H9 (cell line): ENCODE data around the gene ODAD4. TPM values are rescaled to one million over a fixed set of nuclear protein-coding genes. Genes with fewer than 3 reads are reported as not detected.

Experiments used
- DNase-seq: peaks from one replicate; pipeline ENCODE4 v3.0.0-alpha.2; 2017
- H2AFZ ChIP-seq: one replicate; pipeline ENCODE4 v1.6.1; 2013; ENCODE audit warnings: mild to moderate bottlenecking, low read length, control low read depth, moderate library complexity
- H2AK5ac ChIP-seq: 2 replicates; pipeline ENCODE4 v1.6.1; 2013; ENCODE audit warnings: low read length, control low read depth, mixed read lengths; ENCODE audit not compliant: insufficient read length
- H2BK120ac ChIP-seq: one replicate; pipeline ENCODE4 v1.6.1; 2013; ENCODE audit warnings: low read depth, mild to moderate bottlenecking, low read length, control low read depth, inconsistent platforms; ENCODE audit not compliant: poor library complexity, severe bottlenecking
- H2BK12ac ChIP-seq: 2 replicates; pipeline ENCODE4 v1.6.1; 2013; ENCODE audit warnings: low read length, control low read depth, mixed read lengths, low read depth; ENCODE audit not compliant: insufficient read length
- H2BK15ac ChIP-seq: 2 replicates; pipeline ENCODE4 v1.6.1; 2013; ENCODE audit warnings: low read depth, low read length, control low read depth
- H2BK20ac ChIP-seq: one replicate; pipeline ENCODE4 v1.6.1; 2013; ENCODE audit warnings: low read depth, mild to moderate bottlenecking, low read length, control low read depth, inconsistent platforms; ENCODE audit not compliant: poor library complexity, severe bottlenecking
- H2BK5ac ChIP-seq: 2 replicates; pipeline ENCODE4 v1.6.1; 2013; ENCODE audit warnings: low read length, control low read depth, mixed read lengths; ENCODE audit not compliant: insufficient read length
- H3K14ac ChIP-seq: 2 replicates; pipeline ENCODE4 v1.6.1; 2013; ENCODE audit warnings: low read length, control low read depth; ENCODE audit not compliant: insufficient read depth
- H3K18ac ChIP-seq: 2 replicates; pipeline ENCODE4 v1.6.1; 2013; ENCODE audit warnings: low read depth, mild to moderate bottlenecking, mixed read lengths, low read length, control low read depth; ENCODE audit not compliant: insufficient read length
- H3K23ac ChIP-seq: 2 replicates; pipeline ENCODE4 v1.6.1; 2013; ENCODE audit warnings: low read length, control low read depth, mixed read lengths, low read depth; ENCODE audit not compliant: insufficient read length
- H3K23me2 ChIP-seq: 2 replicates; pipeline ENCODE4 v1.6.1; 2013; ENCODE audit warnings: low read depth, mild to moderate bottlenecking, mixed read lengths, low read length, control low read depth; ENCODE audit not compliant: insufficient read length, poor library complexity, severe bottlenecking
- H3K27ac ChIP-seq: 2 replicates; pipeline ENCODE4 v1.5.1; 2013; ENCODE audit warnings: low read length, control low read depth, mixed read lengths, low read depth; ENCODE audit not compliant: insufficient read length
- H3K27me3 ChIP-seq: 2 replicates; pipeline ENCODE4 v1.6.1; 2013; ENCODE audit warnings: low read length, control low read depth, inconsistent platforms; ENCODE audit not compliant: insufficient read depth
- H3K4ac ChIP-seq: 2 replicates; pipeline ENCODE4 v1.6.1; 2013; ENCODE audit warnings: low read depth, mild to moderate bottlenecking, control low read depth, inconsistent platforms, low read length, moderate library complexity
- H3K4me1 ChIP-seq: 2 replicates; pipeline ENCODE4 v1.6.1; 2013; ENCODE audit warnings: low read length, control low read depth, inconsistent platforms; ENCODE audit not compliant: insufficient read depth
- H3K4me2 ChIP-seq: 2 replicates; pipeline ENCODE4 v1.6.1; 2013; ENCODE audit warnings: low read length, control low read depth, mixed read lengths; ENCODE audit not compliant: insufficient read length, insufficient read depth
- H3K56ac ChIP-seq: 2 replicates; pipeline ENCODE4 v1.6.1; 2013; ENCODE audit warnings: low read depth, mild to moderate bottlenecking, mixed read lengths, low read length, control low read depth; ENCODE audit not compliant: insufficient read length
- H3K79me1 ChIP-seq: 2 replicates; pipeline ENCODE4 v1.6.1; 2013; ENCODE audit warnings: low read depth, mild to moderate bottlenecking, moderate library complexity, low read length, control low read depth, inconsistent platforms; ENCODE audit not compliant: insufficient read depth, poor library complexity, severe bottlenecking
- H3K79me2 ChIP-seq: 2 replicates; pipeline ENCODE4 v1.6.1; 2013; ENCODE audit warnings: low read length, control low read depth, inconsistent platforms; ENCODE audit not compliant: insufficient read depth
- H3K9ac ChIP-seq: 2 replicates; pipeline ENCODE4 v1.6.1; 2013; ENCODE audit warnings: low read length, control low read depth, mixed read lengths; ENCODE audit not compliant: insufficient read length; ENCODE audit errors: extremely low read depth
- H3K9me3 ChIP-seq: one replicate; pipeline ENCODE4 v1.6.1; 2013; ENCODE audit warnings: low read depth, low read length, inconsistent platforms; ENCODE audit not compliant: control insufficient read depth
- H3T11ph ChIP-seq: one replicate; pipeline ENCODE4 v1.6.1; 2013; ENCODE audit warnings: mild to moderate bottlenecking, low read length, control low read depth, inconsistent platforms
- H4K20me1 ChIP-seq: one replicate; pipeline ENCODE4 v1.6.1; 2013; ENCODE audit not compliant: control insufficient read depth, insufficient read length, insufficient read depth
- H4K5ac ChIP-seq: 2 replicates; pipeline ENCODE4 v1.6.1; 2013; ENCODE audit warnings: low read depth, mild to moderate bottlenecking, mixed read lengths, low read length, control low read depth; ENCODE audit not compliant: insufficient read length
- H4K8ac ChIP-seq: replicated peaks from 2 replicates; pipeline ENCODE4 v1.6.1; 2013; ENCODE audit warnings: low read length, control low read depth, mixed read lengths, low read depth; ENCODE audit not compliant: insufficient read length
- H4K91ac ChIP-seq: 2 replicates; pipeline ENCODE4 v1.6.1; 2013; ENCODE audit warnings: low read depth, mild to moderate bottlenecking, moderate library complexity, mixed read lengths, low read length, control low read depth; ENCODE audit not compliant: insufficient read length
- H3K27ac Mint-ChIP-seq, 3 experiments: 2 replicates in 2 of 3; 3 replicates in 1 of 3; pipeline ENCODE4 v1.8.0; 2020 to 2021; ENCODE audit warnings: mixed read lengths in 3 of 3, mild to moderate bottlenecking in 1 of 3, moderate library complexity in 1 of 3
- H3K27me3 Mint-ChIP-seq: 2 replicates; pipeline ENCODE4 v1.8.0; 2021; ENCODE audit warnings: low read depth, mild to moderate bottlenecking, moderate library complexity, mixed read lengths
- H3K36me3 Mint-ChIP-seq, 3 experiments: 2 replicates in 2 of 3; 3 replicates in 1 of 3; pipeline ENCODE4 v1.8.0; 2020 to 2021; ENCODE audit warnings: low read depth in 3 of 3, mixed read lengths in 3 of 3; ENCODE audit not compliant: insufficient read depth in 1 of 3
- H3K4me1 Mint-ChIP-seq, 2 experiments: 2 replicates each; pipeline ENCODE4 v1.8.0; 2020; ENCODE audit warnings: mixed read lengths in 2 of 2
- H3K4me3 Mint-ChIP-seq, 2 experiments: 2 replicates in 1 of 2; 3 replicates in 1 of 2; pipeline ENCODE4 v1.8.0; 2020 to 2021; ENCODE audit warnings: mild to moderate bottlenecking in 2 of 2, mixed read lengths in 2 of 2, moderate library complexity in 1 of 2
- H3K9me3 Mint-ChIP-seq, 2 experiments: 2 replicates in 1 of 2; 3 replicates in 1 of 2; pipeline ENCODE4 v1.8.0; 2020; ENCODE audit warnings: mild to moderate bottlenecking in 2 of 2, mixed read lengths in 2 of 2, moderate library complexity in 1 of 2
- CTCF ChIP-seq: fragments of 200-600 bp; sonication (generic); conservative IDR thresholded peaks from 3 replicates; pipeline ENCODE4 v1.8.0; 2021; ENCODE audit warnings: antibody characterized with exemption, mild to moderate bottlenecking
- WGBS: extraction: QIAGEN DNeasy Blood & Tissue Kit; methylation state at CpG from one replicate; pipeline ENCODE4 v1.1.7; 2013; ENCODE audit warnings: missing lambda C conversion rate, low lambda C conversion rate, mixed read lengths; ENCODE audit not compliant: insufficient read length; ENCODE audit errors: extremely low coverage; 5-methylcytosine and 5-hydroxymethylcytosine counted together
- total RNA-seq: library from RNA; stranded (reverse); gene quantifications from 2 replicates; pipeline ENCODE4 v1.2.1, GENCODE V29; 2021

Gene ODAD4
- total RNA-seq, 1 experiment from 2014 or later = 2.1 TPM

DNA sequence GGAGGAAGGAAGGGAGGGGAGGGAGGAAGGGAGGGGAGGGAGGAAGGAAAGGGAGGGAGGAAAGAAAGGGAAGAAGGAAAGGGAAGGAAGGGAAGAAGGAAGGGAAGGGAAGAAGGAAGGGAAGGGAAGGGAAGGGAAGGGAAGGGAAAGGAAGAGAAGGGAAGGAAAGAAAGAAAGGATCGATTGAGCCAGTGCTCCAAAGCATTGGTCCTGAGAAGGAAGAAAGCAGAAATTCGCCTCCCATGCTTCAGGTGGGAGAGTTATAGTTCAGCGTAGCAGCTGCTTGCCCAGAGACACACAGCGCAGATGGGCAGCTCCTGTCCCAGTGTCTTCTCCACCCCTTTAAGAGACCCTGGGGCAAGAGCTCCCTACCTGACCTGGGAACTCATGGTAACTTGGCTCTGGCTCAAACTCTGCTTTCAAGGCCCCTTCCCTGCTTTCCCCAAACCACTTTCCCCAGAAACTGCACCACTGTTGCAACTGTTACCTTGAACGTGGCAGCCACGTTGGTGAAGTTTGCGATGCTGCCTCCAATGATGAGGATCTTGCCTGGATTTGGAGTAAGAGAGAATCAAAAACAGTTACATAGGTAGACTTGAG, 26.1 kb upstream of the ODAD4 start:
- H2BK12ac ChIP-seq = no peak overlapping the region
- no peak overlapping the region for H2BK120ac ChIP-seq
- H3K9ac ChIP-seq = no peak overlapping the region
- H3K9me3 ChIP-seq = no peaks in the 10 kb centered on the region
- no peak overlapping the region for H3K4ac ChIP-seq
- H4K20me1 ChIP-seq = peaks cover 3% of the 10 kb centered on the region
- no peak for DNase-seq
- H3K14ac ChIP-seq = no peak overlapping the region
- H3K36me3 Mint-ChIP-seq = peaks cover 63 to 97% (median 91%) of the 10 kb centered on the region in 3 experiments
- no peak overlapping the region for H2BK20ac ChIP-seq
- no peak overlapping the region for H2AFZ ChIP-seq
- no peak overlapping the region for H3K27ac Mint-ChIP-seq
- no peak overlapping the region for H3K27ac ChIP-seq
- no peak overlapping the region for H3T11ph ChIP-seq
- TF ChIP-seq CTCF = no peak
- no peak overlapping the region for H3K4me2 ChIP-seq
- no peak overlapping the region for H3K56ac ChIP-seq
- no peaks in the 10 kb centered on the region for H3K4me1 ChIP-seq
- no peaks in the 10 kb centered on the region for H3K79me1 ChIP-seq
- WGBS = no CpG with 5 or more reads among the region's 7 CpGs
- H2AK5ac ChIP-seq = no peak overlapping the region
- H2BK15ac ChIP-seq = no peak overlapping the region
- no peak overlapping the region for H3K23ac ChIP-seq
- H2BK5ac ChIP-seq = no peak overlapping the region
- no peaks in the 10 kb centered on the region for H3K27me3 ChIP-seq
- H4K8ac ChIP-seq = no peak overlapping the region
- H3K79me2 ChIP-seq = no peaks in the 10 kb centered on the region
- no peaks in the 10 kb centered on the region for H3K4me1 Mint-ChIP-seq
- no peaks in the 10 kb centered on the region for H3K27me3 Mint-ChIP-seq
- no peak overlapping the region for H4K91ac ChIP-seq
- H3K23me2 ChIP-seq = no peaks in the 10 kb centered on the region
- no peaks in the 10 kb centered on the region for H3K9me3 Mint-ChIP-seq
- H3K4me3 Mint-ChIP-seq = no peak overlapping the region
- no peak overlapping the region for H3K18ac ChIP-seq
- H4K5ac ChIP-seq = no peak overlapping the region
